GM23338 (cell line): ENCODE results near the gene OR52E1.

Source experiments
- CREB1 ChIP-seq: fragments of 250-450 bp; sonication (Bioruptor Pico); IDR thresholded peaks from 2 replicates; pipeline ENCODE4 v1.5.0; 2020; ENCODE audit warnings: low read depth, mild to moderate bottlenecking, moderate library complexity
- CTCF ChIP-seq, 2 experiments: fragments of 200-600 bp in 1 of 2; sonication (generic) in 1 of 2; conservative IDR thresholded peaks; 2 replicates each; pipeline versions ENCODE4 v1.5.1 to v1.6.1; 2016 to 2017; ENCODE audit warnings: antibody characterized with exemption in 2 of 2, low read depth in 2 of 2, mild to moderate bottlenecking in 2 of 2, moderate library complexity in 1 of 2
- EZH2 ChIP-seq: fragments of 200-600 bp; sonication (generic); IDR thresholded peaks from one replicate; pipeline ENCODE4 v1.8.0; 2017; ENCODE audit warnings: antibody characterized with exemption, mild to moderate bottlenecking, low read depth; ENCODE audit not compliant: unreplicated experiment
- EZH2phosphoT487 ChIP-seq: fragments of 200-600 bp; sonication (generic); IDR thresholded peaks from one replicate; pipeline ENCODE4 v1.8.1; 2018; ENCODE audit warnings: antibody characterized with exemption; ENCODE audit not compliant: unreplicated experiment
- POLR2AphosphoS5 ChIP-seq: IDR thresholded peaks from 2 replicates; pipeline ENCODE4 v1.6.1; 2016; ENCODE audit warnings: antibody characterized with exemption, low read depth
- REST ChIP-seq: IDR thresholded peaks from one replicate; pipeline ENCODE4 v1.6.1; 2018; ENCODE audit warnings: antibody characterized with exemption; ENCODE audit not compliant: unreplicated experiment
- STAT1 ChIP-seq: IDR thresholded peaks from one replicate; pipeline ENCODE4 v1.6.1; 2016; ENCODE audit warnings: antibody characterized with exemption; ENCODE audit not compliant: unreplicated experiment

GRCh38 chr11:5038341-5038740, 31.0 kb upstream of the OR52E1 start:
- TF ChIP-seq CTCF (conservative IDR thresholded peaks at IDR 0.05; ENCODE audit: low read depth in 2 of 2) = no peak
- no peak for TF ChIP-seq EZH2
- TF ChIP-seq EZH2phosphoT487 = no peak
- TF ChIP-seq POLR2AphosphoS5 = no peak
- TF ChIP-seq CREB1 (CRISPR knock-in tag) = no peak
- no peak for TF ChIP-seq REST
- no peak for TF ChIP-seq STAT1
